ENCODE measurements around the gene SV2A.
"Not testable (repeated sequence)": the region's sequence is repeated elsewhere in the genome, so short reads cannot be mapped to it uniquely, and the experiment has no call there.

Gene SV2A

GRCh38 chr1:149917571-149918144, at the start of gene SV2A:
SV2A (minus strand) TSS chr1:149917844; CDS start chr1:149913840, 4,004 bp downstream.
- DNase-seq: peak; percentile 77

GRCh38 chr1:149967041-149967440, 49.4 kb upstream of the SV2A start:
- no peak for DNase-seq

- no peak for DNase-seq
These were observed 48.8 kb upstream of the SV2A start for GRCh38 chr1:149966405-149966804.

GRCh38 chr1:149965440-149965839, 47.8 kb upstream of the SV2A start:
- no peak for DNase-seq

GRCh38 chr1:149963358-149963757, 45.7 kb upstream of the SV2A start:
- DNase-seq: no peak

- no peak for DNase-seq
These were observed 45.1 kb upstream of the SV2A start for GRCh38 chr1:149962736-149963135.

GRCh38 chr1:149962039-149962647, 44.5 kb upstream of the SV2A start:
- peak; percentile 13 for DNase-seq

GRCh38 chr1:149957548-149957947, 39.9 kb upstream of the SV2A start:
- DNase-seq: not testable (repeated sequence)

- no peak for DNase-seq
These were observed 32.3 kb upstream of the SV2A start for GRCh38 chr1:149949911-149950310.

- no peak for DNase-seq
These were observed 27.6 kb upstream of the SV2A start for GRCh38 chr1:149945206-149945605.

- no peak for DNase-seq
These were observed 25.2 kb upstream of the SV2A start for GRCh38 chr1:149942885-149943284.

GRCh38 chr1:149942207-149942606, 24.6 kb upstream of the SV2A start:
- DNase-seq: no peak

GRCh38 chr1:149940427-149940826, 22.8 kb upstream of the SV2A start:
- DNase-seq: no peak

- DNase-seq: not testable (repeated sequence)
These were observed 21.0 kb upstream of the SV2A start for GRCh38 chr1:149938668-149939003.

GRCh38 chr1:149937759-149938158, 20.1 kb upstream of the SV2A start:
- DNase-seq: no peak

- DNase-seq: peak; percentile 14
These were observed 19.5 kb upstream of the SV2A start for GRCh38 chr1:149936992-149937705.

- DNase-seq: no peak
These were observed 18.7 kb upstream of the SV2A start, which contains the start of gene MTMR11 for GRCh38 chr1:149936170-149936991. MTMR11 (minus strand) TSS chr1:149936879; CDS start chr1:149936647, 232 bp downstream.

- DNase-seq: no peak
These were observed 16.7 kb upstream of the SV2A start for GRCh38 chr1:149934356-149934755.

- DNase-seq: no peak
These were observed 15.6 kb upstream of the SV2A start for GRCh38 chr1:149933208-149933607.

- no peak for DNase-seq
These were observed 14.8 kb upstream of the SV2A start for GRCh38 chr1:149932474-149932873.

- no peak for DNase-seq
These were observed 13.7 kb upstream of the SV2A start for GRCh38 chr1:149931212-149931790.

GRCh38 chr1:149929856-149930255, 12.2 kb upstream of the SV2A start:
- no peak for DNase-seq

GRCh38 chr1:149928401-149928724, 10.7 kb upstream of the SV2A start:
- DNase-seq: no peak
